GM18508 (cell line): Measurements from ENCODE around the gene ETV2.
"Not testable (repeated sequence)": the region's sequence is repeated elsewhere in the genome, so short reads cannot be mapped to it uniquely, and the experiment has no call there.

ENCODE experiments used
- ATAC-seq: cut with Tn5 transposase; IDR thresholded peaks from one replicate; pipeline ENCODE4 v1.9.1; 2021; ENCODE audit warnings: moderate number of reproducible peaks; ENCODE audit not compliant: insufficient read depth, unreplicated experiment

ETV2 gene, protein sequence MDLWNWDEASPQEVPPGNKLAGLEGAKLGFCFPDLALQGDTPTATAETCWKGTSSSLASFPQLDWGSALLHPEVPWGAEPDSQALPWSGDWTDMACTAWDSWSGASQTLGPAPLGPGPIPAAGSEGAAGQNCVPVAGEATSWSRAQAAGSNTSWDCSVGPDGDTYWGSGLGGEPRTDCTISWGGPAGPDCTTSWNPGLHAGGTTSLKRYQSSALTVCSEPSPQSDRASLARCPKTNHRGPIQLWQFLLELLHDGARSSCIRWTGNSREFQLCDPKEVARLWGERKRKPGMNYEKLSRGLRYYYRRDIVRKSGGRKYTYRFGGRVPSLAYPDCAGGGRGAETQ

DNA sequence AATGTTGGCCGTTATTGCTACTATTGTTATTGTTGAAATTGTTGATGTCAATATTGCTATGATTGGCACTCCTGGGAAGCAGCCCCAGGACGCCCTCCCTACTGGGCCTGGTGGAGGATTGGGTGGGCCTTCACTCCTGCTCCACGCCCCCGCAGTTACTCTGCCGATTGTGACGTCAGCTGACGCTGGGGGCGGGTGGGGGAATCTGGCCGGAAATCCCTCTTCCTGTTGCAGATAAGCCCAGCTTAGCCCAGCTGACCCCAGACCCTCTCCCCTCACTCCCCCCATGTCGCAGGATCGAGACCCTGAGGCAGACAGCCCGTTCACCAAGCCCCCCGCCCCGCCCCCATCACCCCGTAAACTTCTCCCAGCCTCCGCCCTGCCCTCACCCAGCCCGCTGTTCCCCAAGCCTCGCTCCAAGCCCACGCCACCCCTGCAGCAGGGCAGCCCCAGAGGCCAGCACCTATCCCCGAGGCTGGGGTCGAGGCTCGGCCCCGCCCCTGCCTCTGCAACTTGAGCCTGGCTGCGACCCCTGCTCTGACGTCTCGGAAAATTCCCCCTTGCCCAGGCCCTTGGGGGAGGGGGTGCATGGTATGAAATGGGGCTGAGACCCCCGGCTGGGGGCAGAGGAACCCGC, at the start of gene ETV2:
Gene ETV2 (plus strand): TSS at position 231 of the 637 bp plus-strand sequence. CDS start 716 bp downstream, outside the sequence.
- ATAC-seq: no peak

GRCh38 chr19:35592226-35592625, 49.3 kb upstream of the ETV2 start:
- no peak for ATAC-seq

- ATAC-seq: not testable (repeated sequence)
Measured at GRCh38 chr19:35595026-35595425, 46.5 kb upstream of the ETV2 start.

GRCh38 chr19:35595928-35596327, 45.6 kb upstream of the ETV2 start:
- no peak for ATAC-seq

DNA sequence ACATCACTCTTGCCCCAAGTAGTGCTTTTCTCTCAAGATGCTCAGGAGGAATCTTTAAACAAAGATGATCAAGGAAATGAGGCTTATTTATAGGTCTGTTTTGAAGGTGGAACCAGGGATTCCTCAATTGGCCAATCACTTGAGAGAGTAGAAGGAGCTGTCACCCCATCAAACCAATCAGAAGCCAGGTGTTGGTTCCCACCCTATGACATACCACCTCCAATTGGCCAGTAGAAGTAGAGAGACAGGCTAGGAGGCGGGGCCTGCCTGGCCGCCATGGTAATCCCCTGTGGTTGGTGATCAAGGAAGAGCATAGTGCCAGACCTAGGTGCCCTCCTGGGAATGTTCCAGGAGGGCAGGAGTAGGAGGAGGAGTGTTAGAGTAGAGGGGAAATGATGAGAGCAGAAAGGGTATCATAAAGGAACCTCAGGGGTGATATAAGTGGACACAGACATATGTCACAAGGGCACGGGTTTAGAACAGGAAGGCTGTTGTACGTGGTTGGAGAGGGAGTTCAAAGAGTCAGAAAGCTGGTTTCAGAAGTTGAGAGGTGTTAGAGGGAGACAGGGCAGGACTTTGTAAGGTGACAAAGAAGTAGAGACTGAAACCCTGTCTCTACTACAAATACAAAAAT, 45.1 kb upstream of the ETV2 start:
- no peak for ATAC-seq

DNA sequence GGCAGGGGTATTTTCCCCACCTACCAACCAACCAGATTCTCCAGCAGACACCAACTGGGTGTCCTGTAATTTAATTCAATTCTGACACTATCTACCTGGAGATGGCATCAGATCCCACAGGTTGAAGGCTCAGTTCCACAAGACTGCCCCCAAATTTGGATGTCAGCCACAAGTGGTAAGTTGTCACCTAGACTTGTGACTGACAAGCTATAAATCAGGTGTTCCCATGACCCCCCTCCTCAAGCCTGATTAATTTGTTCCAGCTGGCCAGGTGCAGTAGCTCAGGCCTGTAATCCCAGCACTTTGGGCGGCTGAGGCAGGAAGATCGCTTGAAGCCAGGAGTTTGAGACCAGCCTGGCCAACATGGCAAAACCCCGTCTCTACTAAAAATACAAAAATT, 39.6 kb upstream of the ETV2 start:
- ATAC-seq: no peak

DNA sequence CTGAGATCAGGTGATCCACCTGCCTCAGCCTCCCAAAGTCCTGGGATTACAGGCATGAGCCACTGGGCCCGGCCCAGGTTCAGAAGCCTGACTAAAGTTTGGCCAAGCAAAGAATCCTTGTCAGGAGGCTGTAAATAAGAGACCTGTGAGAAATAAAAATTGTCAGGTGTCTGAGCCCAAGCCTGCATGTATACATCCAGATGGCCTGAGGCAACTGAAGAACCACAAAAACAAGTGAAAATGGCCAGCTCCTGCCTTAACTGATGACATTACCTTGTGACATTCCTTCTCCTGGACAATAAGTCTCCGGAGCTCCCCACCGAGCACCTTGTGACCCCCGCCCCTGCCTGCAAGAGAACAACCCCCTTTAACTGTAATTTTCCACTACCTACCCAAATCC, 37.1 kb upstream of the ETV2 start:
- not testable (repeated sequence) for ATAC-seq

DNA sequence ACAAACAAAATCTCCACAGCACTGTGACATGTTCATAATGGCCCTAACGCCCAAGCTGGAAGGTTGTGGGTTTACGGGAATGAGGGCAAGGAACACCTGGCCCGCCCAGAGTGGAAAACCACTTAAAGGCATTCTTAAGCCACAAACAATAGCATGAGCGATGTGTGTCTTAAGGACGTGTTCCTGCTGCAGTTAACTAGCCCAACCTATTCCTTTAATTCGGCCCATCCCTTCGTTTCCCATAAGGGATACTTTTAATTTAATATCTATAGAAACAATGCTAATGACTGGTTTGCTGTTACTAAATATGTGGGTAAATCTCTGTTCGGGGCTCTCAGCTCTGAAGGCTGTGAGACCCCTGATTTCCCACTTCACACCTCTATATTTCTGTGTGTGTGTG, 34.4 kb upstream of the ETV2 start:
- ATAC-seq: not testable (repeated sequence)

- no peak for ATAC-seq
Measured at GRCh38 chr19:35607661-35608060, 33.9 kb upstream of the ETV2 start.

DNA sequence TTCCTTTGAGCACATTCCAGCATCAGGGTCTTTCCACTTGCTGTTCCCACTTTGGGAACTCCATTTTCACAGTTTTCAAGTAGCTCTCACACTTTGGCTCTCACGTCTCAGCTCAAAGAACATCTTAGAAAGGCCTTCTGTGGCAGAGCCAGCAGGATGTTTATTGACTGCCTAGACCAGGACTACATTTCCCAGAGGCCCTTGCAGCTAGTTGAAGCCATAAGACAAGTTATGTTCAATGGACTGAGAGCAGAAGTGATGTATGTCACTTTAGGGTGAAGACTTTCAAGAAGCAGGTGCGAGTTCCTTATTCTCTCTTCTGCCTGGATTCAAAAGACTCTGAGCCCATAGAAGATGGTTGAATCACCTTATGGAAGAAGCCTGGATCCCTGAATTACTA, 33.3 kb upstream of the ETV2 start:
- no peak for ATAC-seq

DNA sequence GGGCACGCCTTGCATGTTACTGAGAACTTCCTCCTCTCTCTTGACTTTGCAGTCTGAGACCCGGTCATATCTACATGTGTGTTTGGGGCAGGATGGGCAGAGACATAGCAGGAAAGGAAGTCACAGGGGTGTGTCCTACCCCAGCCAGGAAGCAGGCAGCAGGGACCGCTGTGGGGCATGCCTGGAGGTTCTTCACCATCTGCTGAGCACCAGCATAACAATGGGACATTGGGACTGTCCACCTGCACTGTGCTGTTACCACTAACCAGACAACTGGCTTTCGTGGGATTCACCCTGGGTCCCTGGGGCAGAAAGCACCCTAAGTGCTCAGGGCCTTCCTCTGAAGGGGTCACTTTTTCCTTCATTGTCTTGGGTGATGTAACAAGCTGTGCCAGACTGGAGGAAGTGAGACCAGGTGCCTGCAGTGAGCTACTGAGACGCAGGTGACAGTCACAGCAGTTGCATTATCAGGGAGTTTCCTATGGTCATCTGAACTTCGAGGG, 31.6 kb upstream of the ETV2 start:
- no peak for ATAC-seq

DNA sequence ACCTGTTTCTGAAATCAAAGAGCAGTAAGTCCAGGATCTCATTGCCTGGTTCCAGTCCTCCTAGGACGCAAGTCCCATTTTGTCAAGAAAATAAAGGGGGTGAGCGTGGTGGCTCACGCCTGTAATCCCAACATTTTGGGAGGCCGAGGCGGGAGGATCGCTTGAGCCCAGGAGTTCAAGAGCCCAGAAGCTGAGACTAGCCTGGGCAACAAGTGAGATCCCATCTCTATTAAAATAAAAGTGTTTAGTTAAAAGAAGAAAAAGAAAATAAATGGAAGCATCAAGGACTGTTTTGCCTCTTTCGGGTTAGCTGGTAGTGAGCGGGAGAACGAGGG, 29.4 kb upstream of the ETV2 start:
- no peak for ATAC-seq

DNA sequence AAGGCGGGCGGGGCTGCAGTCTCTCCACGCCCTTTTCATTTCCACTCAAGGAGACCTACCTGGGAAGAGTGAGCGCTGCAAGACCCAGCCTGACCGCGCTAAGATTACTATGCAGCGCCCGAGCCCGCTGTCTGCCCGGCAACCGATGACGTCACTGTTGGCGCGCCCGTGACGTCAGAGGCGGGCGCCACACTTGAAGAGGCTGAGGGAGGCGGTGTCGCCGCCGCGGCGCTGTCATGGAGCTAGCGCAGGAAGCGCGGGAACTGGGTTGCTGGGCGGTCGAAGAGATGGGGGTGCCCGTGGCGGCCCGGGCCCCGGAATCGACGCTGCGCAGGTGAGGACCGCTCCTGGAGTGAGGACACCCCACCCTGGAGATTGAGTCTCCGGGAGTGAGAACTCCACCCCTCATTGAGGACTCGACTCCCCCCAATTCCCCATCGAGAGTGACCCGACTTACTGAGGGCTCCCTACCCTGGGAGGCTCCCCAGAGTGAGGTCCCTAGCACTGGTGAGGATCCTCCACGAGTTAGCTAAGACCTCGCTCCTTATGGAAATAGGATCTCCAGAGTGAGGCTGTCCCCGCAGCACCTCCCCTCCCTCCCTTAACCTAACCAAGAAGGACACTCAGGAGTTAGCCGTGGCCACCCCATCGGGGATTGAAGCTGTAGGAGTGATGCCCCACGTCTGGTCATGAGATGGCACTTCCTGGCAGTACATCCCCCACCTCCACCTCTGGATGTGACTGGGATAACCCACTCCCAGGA, 28.8 kb upstream of the ETV2 start, which contains the start of gene HAUS5:
Gene HAUS5 (plus strand): TSS at position 177 of the 763 bp plus-strand sequence. CDS start 60 bp downstream, at position 237.
- ATAC-seq: no peak

GRCh38 chr19:35613574-35613973, 28.0 kb upstream of the ETV2 start:
- ATAC-seq: no peak

- ATAC-seq: no peak
Measured at GRCh38 chr19:35615036-35615435, 26.5 kb upstream of the ETV2 start.

DNA sequence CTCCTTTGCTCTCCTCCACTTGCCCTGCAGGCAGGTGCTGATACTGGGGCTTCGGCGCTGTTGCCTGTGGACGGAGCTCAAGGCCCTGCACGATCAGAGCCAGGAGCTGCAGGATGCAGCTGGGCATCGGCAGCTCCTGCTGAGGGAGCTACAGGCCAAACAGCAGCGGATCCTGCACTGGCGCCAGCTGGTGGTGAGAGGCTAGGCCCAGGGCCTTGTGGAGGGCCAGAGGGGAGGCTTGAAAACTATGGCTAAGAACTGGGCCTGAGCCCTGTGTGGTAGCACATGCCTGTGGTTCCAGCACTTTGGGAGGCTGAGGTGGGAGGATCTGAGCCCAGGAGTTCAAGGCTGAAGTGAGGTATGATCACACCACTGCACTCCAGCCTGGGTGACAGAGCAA, 22.7 kb upstream of the ETV2 start:
- no peak for ATAC-seq

DNA sequence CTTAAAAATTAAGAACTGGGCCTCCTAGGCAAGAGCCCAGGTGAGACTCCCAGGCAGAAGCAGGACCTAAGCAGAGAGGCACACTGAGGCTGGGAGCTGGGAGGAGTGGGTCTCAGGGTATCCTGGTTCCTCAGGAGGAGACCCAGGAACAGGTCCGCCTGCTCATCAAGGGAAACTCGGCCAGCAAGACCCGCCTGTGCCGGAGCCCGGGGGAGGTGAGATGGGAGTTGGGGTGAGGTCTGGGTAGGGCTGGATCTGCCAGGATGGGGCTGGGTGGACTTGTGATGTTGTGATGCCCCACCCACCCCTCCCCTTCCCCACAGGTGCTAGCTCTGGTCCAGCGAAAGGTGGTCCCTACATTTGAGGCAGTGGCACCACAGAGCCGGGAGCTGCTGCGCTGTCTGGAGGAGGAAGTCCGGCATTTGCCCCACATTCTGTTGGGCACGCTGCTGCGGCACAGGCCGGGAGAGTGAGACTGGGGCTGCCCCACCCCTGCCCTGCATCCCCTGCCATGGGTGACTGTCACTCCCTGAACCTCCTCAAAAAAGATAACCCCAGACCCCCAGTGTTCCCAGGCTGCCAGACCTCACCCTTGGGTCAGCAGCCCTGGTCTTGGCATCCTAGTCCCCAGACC, 22.1 kb upstream of the ETV2 start:
- no peak for ATAC-seq

GRCh38 chr19:35620001-35620400, 21.5 kb upstream of the ETV2 start:
- ATAC-seq: no peak

DNA sequence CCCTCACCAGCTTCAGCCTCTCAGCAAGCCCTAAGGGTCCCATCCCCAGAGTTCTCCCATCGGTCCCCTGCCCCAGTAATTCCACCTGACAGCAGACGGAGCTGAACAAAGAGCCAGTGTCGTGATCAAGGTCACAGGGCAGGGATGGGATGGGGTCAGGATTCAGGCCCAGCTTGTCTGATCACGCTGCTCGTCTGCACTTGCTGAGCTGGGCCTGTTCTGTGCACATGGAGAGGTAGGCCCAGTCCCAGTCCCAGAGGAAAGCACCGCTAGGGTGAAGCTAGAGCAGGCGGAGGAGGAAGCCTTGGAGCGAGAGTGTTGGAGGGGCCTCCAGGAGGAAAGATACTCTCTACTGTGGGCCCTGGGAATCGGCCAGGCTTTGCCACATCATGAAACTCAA, 19.8 kb upstream of the ETV2 start:
- ATAC-seq: no peak

GRCh38 chr19:35622750-35623149, 18.8 kb upstream of the ETV2 start:
- no peak for ATAC-seq
